ENCODE measurements around the gene GNAZ. TPM values are rescaled to one million over a fixed set of nuclear protein-coding genes. Genes with fewer than 3 reads are reported as not detected.
A peak's percentile ranks its signal among the peaks of the same experiment; 100 is the strongest.

The GNAZ gene
- total and polyA plus RNA-seq, 2 donors from 2014 or later, result 3.7 to 5.7 TPM

- H3K36me3 ChIP-seq (ENCODE audit: control insufficient read depth in 2 of 3, insufficient read depth in 3 of 3, low read length in 3 of 3), result no peaks in the 10 kb centered on the region
- H3K4me3 ChIP-seq (ENCODE audit: low read length in 3 of 3), result no peak overlapping the region
- intact Hi-C loops (cut with DNase I), result no loop called here
- peak overlapping the region in 1 of 2 donors; percentile 42 for H3K27ac ChIP-seq (ENCODE audit: low read depth in 2 of 2, low read length in 2 of 2)
- no peaks in the 10 kb centered on the region for H3K27me3 ChIP-seq (ENCODE audit: control insufficient read depth, insufficient read depth, low read length)
- peaks cover 0 to 5% (median 0%) of the 10 kb centered on the region in 3 donors for H3K4me1 ChIP-seq (ENCODE audit: control insufficient read depth in 2 of 3, insufficient read depth in 2 of 3, low read depth in 1 of 3, low read length in 3 of 3)
- DNase-seq (peak in 1 of 5 donors; percentile 13), FAIRE-seq (no peak)
- H3K9me3 ChIP-seq (ENCODE audit: control insufficient read depth in 2 of 3, insufficient read depth in 1 of 3, low read length in 3 of 3), result no peaks in the 10 kb centered on the region
- no peak overlapping the region for H3K9ac ChIP-seq (ENCODE audit: low read length in 3 of 3)
- no peak for TF ChIP-seq CTCF (IDR thresholded peaks at IDR 0.05; ENCODE audit: borderline replicate concordance, extremely low read depth, insufficient read depth)
These were observed 28.6 kb downstream of the GNAZ start for GRCh38 chr22:23098718-23099530.

GRCh38 chr22:23099531-23099804, 29.1 kb downstream of the GNAZ start:
- Histone ChIP-seq H3K27ac (ENCODE audit: low read depth in 2 of 2, low read length in 2 of 2) (no peak overlapping the region), H3K36me3 (ENCODE audit: control insufficient read depth in 2 of 3, insufficient read depth in 3 of 3, low read length in 3 of 3) (no peaks in the 10 kb centered on the region), H3K4me3 (ENCODE audit: low read length in 3 of 3) (no peak overlapping the region), H3K4me1 (ENCODE audit: control insufficient read depth in 2 of 3, insufficient read depth in 2 of 3, low read depth in 1 of 3, low read length in 3 of 3) (peaks cover 0 to 5% (median 0%) of the 10 kb centered on the region in 3 donors), H3K9ac (ENCODE audit: low read length in 3 of 3) (no peak overlapping the region), H3K9me3 (ENCODE audit: control insufficient read depth in 2 of 3, insufficient read depth in 1 of 3, low read length in 3 of 3) (no peaks in the 10 kb centered on the region), H3K27me3 (ENCODE audit: control insufficient read depth, insufficient read depth, low read length) (no peaks in the 10 kb centered on the region)
- intact Hi-C loops (cut with DNase I), result no loop called here
- FAIRE-seq (no peak), DNase-seq (no peak)
- no peak for TF ChIP-seq CTCF (IDR thresholded peaks at IDR 0.05; ENCODE audit: borderline replicate concordance, extremely low read depth, insufficient read depth)

- intact Hi-C loops (cut with DNase I), result no loop called here
- Histone ChIP-seq H3K36me3 (ENCODE audit: control insufficient read depth in 2 of 3, insufficient read depth in 3 of 3, low read length in 3 of 3) (no peaks in the 10 kb centered on the region), H3K27ac (ENCODE audit: low read depth in 2 of 2, low read length in 2 of 2) (no peak overlapping the region), H3K27me3 (ENCODE audit: control insufficient read depth, insufficient read depth, low read length) (no peaks in the 10 kb centered on the region), H3K4me1 (ENCODE audit: control insufficient read depth in 2 of 3, insufficient read depth in 2 of 3, low read depth in 1 of 3, low read length in 3 of 3) (peaks cover 0 to 5% (median 0%) of the 10 kb centered on the region in 3 donors), H3K9ac (ENCODE audit: low read length in 3 of 3) (no peak overlapping the region), H3K9me3 (ENCODE audit: control insufficient read depth in 2 of 3, insufficient read depth in 1 of 3, low read length in 3 of 3) (no peaks in the 10 kb centered on the region), H3K4me3 (ENCODE audit: low read length in 3 of 3) (no peak overlapping the region)
- FAIRE-seq, result no peak
- no peak for TF ChIP-seq CTCF (IDR thresholded peaks at IDR 0.05; ENCODE audit: borderline replicate concordance, extremely low read depth, insufficient read depth)
- no peak for DNase-seq
These were observed 29.9 kb downstream of the GNAZ start for GRCh38 chr22:23100124-23100801.
